Fibroblast of pulmonary artery (primary cell): ENCODE data around the gene BBS2.
A peak's percentile ranks its signal among the peaks of the same experiment; 100 is the strongest.

ENCODE experiments used
- DNase-seq: peaks from one replicate; pipeline ENCODE4 v3.0.0-alpha.2; 2010; ENCODE audit warnings: low read depth
- H3K4me3 ChIP-seq: replicated peaks from 2 replicates; pipeline ENCODE4 v1.5.1; 2011; ENCODE audit warnings: low read depth, mild to moderate bottlenecking, control low read depth, low read length, moderate library complexity
- TF ChIP-seq, protein P1 (sequence below): IDR thresholded peaks from 2 replicates; pipeline ENCODE4 v1.5.1; 2011; ENCODE audit warnings: mild to moderate bottlenecking, control low read depth, low read length, inconsistent platforms; ENCODE audit errors: missing control alignments

BBS2 gene

DNA sequence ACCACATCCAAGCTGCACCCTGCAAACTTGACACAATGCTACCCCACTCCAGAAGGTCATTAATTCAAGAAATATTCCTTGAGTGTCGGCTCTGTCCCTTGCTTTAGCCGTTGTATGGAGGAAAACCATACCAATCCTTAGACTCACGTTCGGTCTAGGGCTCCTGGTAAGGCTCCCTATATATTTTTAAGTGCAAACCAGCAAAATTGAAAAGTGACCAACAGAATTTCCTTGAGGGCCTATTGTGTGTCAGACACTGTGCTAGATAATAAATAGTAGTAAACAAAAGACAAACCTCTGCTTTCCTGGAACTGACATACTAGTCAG lies 390 bp upstream of the BBS2 start:
- TF ChIP-seq, protein P1, sequence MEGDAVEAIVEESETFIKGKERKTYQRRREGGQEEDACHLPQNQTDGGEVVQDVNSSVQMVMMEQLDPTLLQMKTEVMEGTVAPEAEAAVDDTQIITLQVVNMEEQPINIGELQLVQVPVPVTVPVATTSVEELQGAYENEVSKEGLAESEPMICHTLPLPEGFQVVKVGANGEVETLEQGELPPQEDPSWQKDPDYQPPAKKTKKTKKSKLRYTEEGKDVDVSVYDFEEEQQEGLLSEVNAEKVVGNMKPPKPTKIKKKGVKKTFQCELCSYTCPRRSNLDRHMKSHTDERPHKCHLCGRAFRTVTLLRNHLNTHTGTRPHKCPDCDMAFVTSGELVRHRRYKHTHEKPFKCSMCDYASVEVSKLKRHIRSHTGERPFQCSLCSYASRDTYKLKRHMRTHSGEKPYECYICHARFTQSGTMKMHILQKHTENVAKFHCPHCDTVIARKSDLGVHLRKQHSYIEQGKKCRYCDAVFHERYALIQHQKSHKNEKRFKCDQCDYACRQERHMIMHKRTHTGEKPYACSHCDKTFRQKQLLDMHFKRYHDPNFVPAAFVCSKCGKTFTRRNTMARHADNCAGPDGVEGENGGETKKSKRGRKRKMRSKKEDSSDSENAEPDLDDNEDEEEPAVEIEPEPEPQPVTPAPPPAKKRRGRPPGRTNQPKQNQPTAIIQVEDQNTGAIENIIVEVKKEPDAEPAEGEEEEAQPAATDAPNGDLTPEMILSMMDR = no peak
- H3K4me3 ChIP-seq = peak overlapping the region; percentile 97
- DNase-seq = no peak

DNA sequence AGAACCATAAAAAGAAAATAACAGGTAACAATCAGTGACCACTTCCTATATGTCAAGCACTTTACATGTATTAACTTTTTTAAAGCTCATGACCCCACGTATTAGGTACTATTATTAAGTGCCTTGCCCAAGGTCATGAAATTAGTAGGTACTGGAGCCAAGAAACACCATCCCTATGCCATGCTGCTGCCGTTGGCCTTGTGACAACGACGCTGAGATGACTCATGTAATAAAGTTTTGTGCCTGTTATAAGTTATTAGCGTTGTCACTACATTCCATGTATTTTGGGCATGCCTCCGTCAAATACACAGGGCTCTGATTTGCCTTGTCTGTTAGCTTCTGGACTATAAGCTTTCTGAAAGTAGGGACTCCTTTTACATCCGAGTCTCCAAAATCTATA lies 1.4 kb downstream of the BBS2 start:
- DNase-seq = no peak
- TF ChIP-seq, protein P1 = no peak
- no peak overlapping the region for H3K4me3 ChIP-seq

DNA sequence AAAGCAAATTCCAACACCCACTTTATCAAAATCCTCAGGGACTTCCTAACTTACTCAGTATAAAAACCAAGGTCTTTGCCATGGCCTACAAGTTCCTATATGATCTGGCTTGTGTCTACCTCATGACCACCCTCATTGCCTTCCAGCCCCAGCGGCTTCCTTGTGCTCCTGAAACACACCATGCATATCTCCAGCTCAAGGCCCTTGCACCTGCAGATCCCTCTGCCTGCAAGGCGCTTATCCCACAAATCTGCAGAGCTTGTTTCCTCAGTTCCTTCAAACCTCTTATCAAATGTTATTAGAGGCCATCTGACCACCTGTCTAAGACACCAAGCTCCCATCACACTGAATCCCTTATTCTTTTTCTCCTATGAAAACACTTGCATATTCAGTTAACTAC lies 2.6 kb downstream of the BBS2 start:
- no peak for DNase-seq
- H3K4me3 ChIP-seq = no peak overlapping the region
- TF ChIP-seq, protein P1 = no peak

DNA sequence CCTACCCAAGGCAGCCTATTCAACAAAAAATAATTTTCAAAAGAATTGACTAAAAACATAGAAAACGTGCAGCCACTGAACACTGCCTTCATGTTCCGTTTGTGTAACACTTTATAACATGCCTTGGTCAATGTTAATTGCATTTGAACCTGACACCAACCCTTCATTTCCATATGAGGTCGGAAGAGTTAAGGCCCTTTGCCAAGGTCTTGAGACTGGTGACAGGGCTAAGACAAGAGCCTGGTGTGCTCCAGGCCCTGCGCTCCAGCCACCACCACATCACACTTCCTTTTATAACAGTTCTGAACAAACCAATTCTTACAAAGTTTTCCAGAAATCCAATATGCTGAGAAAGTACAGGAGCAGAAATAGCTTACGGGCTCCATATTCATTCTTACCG lies 4.2 kb downstream of the BBS2 start:
- no peak for DNase-seq
- TF ChIP-seq, protein P1 = no peak
- H3K4me3 ChIP-seq = no peak overlapping the region

DNA sequence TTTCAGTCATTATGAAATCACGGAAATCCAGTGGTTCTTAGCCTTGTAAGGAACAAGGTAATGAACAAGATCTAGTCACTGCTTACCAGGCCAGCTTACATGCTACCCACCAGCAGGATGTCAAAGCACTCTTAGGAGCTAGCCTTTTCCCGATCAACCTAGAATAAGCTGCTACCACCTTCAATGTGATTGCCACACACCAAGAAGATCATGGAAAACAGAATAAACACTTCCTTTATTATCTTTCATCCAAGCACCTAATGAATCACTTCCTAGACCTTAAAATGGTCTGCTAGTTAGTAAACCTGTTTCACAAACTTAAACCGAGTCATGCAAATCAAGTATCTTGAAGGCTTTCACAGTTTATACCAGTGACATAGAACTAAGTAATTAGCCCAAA lies 5.0 kb downstream of the BBS2 start:
- DNase-seq = no peak
- H3K4me3 ChIP-seq = no peak overlapping the region
- TF ChIP-seq, protein P1 = no peak

DNA sequence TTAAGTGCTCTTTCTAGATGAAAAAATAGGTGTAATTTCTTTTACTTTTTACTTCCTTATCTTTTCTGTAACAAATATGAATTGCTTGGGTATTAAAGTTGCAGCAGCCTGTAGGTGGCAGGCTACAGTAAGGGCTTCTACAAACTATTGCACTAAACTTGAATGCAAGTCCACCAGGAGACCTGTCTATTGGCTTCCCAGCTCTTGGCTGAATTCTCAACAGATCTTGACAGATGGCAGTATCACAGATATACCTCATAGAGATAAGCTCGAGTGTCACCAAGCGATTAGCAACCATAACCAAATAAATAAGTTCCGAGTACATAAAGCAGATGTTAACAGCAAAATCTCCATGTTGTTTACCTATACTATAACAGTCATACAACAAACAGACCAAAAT lies 5.9 kb downstream of the BBS2 start:
- DNase-seq = peak; percentile 77
- no peak overlapping the region for H3K4me3 ChIP-seq
- TF ChIP-seq, protein P1 = peak; percentile 79

DNA sequence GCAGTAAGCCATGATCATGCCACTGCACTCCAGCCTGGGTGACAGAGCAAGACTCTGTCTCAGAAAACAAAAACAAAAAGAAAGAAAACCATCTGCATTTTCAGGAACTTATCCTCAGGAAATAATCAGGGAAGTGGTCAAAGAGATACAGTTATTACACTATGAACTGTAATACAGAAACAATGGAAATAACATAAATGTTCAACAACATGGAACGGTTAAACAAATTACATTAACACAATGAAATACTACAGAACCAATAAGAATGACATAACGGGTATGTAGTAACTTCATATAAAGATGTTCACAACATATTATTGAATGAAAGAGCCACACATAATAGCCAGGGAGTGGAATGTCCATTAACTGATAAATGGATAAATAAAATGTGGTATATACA lies 6.7 kb downstream of the BBS2 start:
- TF ChIP-seq, protein P1 = no peak
- no peak for DNase-seq
- no peak overlapping the region for H3K4me3 ChIP-seq
